Measurements from ENCODE around the gene UPF1.

Gene UPF1

GRCh38 chr19:18857223-18857622 lies 25.5 kb downstream of the UPF1 start:
- DNase-seq (ENCODE audit: low read depth) = no peak

GRCh38 chr19:18858906-18859646 lies 27.3 kb downstream of the UPF1 start:
- no peak for DNase-seq (ENCODE audit: low read depth)

GRCh38 chr19:18859676-18860301 lies 28.0 kb downstream of the UPF1 start:
- no peak for DNase-seq (ENCODE audit: low read depth)

- DNase-seq (ENCODE audit: low read depth) = no peak
Observed at GRCh38 chr19:18860302-18860700, 28.5 kb downstream of the UPF1 start.

GRCh38 chr19:18860725-18861124 lies 29.0 kb downstream of the UPF1 start:
- no peak for DNase-seq (ENCODE audit: low read depth)

- DNase-seq (ENCODE audit: low read depth) = no peak
Observed at GRCh38 chr19:18861235-18861634, 29.5 kb downstream of the UPF1 start.

- no peak for DNase-seq (ENCODE audit: low read depth)
Observed at GRCh38 chr19:18861917-18862316, 30.2 kb downstream of the UPF1 start.

- DNase-seq (ENCODE audit: low read depth) = no peak
Observed at GRCh38 chr19:18862976-18863842, 31.4 kb downstream of the UPF1 start.

GRCh38 chr19:18863843-18864362 lies 32.1 kb downstream of the UPF1 start:
- DNase-seq (ENCODE audit: low read depth) = no peak

GRCh38 chr19:18865106-18865972 lies 33.6 kb downstream of the UPF1 start:
- no peak for DNase-seq (ENCODE audit: low read depth)

GRCh38 chr19:18865973-18866799 lies 34.4 kb downstream of the UPF1 start:
- peak; percentile 33 for DNase-seq (ENCODE audit: low read depth)

GRCh38 chr19:18866800-18867123 lies 35.0 kb downstream of the UPF1 start:
- DNase-seq (ENCODE audit: low read depth) = no peak

- no peak for DNase-seq (ENCODE audit: low read depth)
Observed at GRCh38 chr19:18867199-18867598, 35.4 kb downstream of the UPF1 start.

- no peak for DNase-seq (ENCODE audit: low read depth)
Observed at GRCh38 chr19:18867751-18868150, 36.0 kb downstream of the UPF1 start.

- no peak for DNase-seq (ENCODE audit: low read depth)
Observed at GRCh38 chr19:18868380-18869022, 36.7 kb downstream of the UPF1 start.

GRCh38 chr19:18869023-18869618 lies 37.4 kb downstream of the UPF1 start:
- DNase-seq (ENCODE audit: low read depth) = no peak

GRCh38 chr19:18869781-18870530 lies 38.2 kb downstream of the UPF1 start:
- no peak for DNase-seq (ENCODE audit: low read depth)

- DNase-seq (ENCODE audit: low read depth) = no peak
Observed at GRCh38 chr19:18870531-18871172, 38.9 kb downstream of the UPF1 start.

GRCh38 chr19:18871543-18871942 lies 39.8 kb downstream of the UPF1 start:
- DNase-seq (ENCODE audit: low read depth) = no peak
